Effector memory CD4-positive, alpha-beta T cell (primary cell): ENCODE results near the gene BHLHA15.

ENCODE experiments used
- DNase-seq, 3 donors: peaks; one replicate each; pipeline ENCODE4 v3.0.0-alpha.2; 2020
- H3K27ac ChIP-seq: 2 replicates; pipeline ENCODE4 v1.7.0; 2013; ENCODE audit warnings: mild to moderate bottlenecking, low read length, moderate library complexity; ENCODE audit not compliant: insufficient read depth, poor library complexity, severe bottlenecking
- H3K27me3 ChIP-seq: replicated peaks from 2 replicates; pipeline ENCODE4 v1.7.0; 2013; ENCODE audit warnings: mild to moderate bottlenecking, low read length; ENCODE audit not compliant: insufficient read depth, control insufficient read depth, poor library complexity, severe bottlenecking
- H3K36me3 ChIP-seq: 2 replicates; pipeline ENCODE4 v1.7.0; 2013; ENCODE audit warnings: mild to moderate bottlenecking, low read length, moderate library complexity; ENCODE audit not compliant: control insufficient read depth, insufficient read depth
- H3K4me1 ChIP-seq: 2 replicates; pipeline ENCODE4 v1.7.0; 2013; ENCODE audit warnings: low read length, mild to moderate bottlenecking; ENCODE audit not compliant: control insufficient read depth, insufficient read depth, poor library complexity, severe bottlenecking
- H3K4me3 ChIP-seq: 2 replicates; pipeline ENCODE4 v1.7.0; 2013; ENCODE audit warnings: low read length, low read depth, mild to moderate bottlenecking; ENCODE audit not compliant: insufficient read depth, poor library complexity, severe bottlenecking
- H3K9me3 ChIP-seq: 2 replicates; pipeline ENCODE4 v1.7.0; 2013; ENCODE audit warnings: mild to moderate bottlenecking, low read length, moderate library complexity; ENCODE audit not compliant: control insufficient read depth

The BHLHA15 gene

DNA sequence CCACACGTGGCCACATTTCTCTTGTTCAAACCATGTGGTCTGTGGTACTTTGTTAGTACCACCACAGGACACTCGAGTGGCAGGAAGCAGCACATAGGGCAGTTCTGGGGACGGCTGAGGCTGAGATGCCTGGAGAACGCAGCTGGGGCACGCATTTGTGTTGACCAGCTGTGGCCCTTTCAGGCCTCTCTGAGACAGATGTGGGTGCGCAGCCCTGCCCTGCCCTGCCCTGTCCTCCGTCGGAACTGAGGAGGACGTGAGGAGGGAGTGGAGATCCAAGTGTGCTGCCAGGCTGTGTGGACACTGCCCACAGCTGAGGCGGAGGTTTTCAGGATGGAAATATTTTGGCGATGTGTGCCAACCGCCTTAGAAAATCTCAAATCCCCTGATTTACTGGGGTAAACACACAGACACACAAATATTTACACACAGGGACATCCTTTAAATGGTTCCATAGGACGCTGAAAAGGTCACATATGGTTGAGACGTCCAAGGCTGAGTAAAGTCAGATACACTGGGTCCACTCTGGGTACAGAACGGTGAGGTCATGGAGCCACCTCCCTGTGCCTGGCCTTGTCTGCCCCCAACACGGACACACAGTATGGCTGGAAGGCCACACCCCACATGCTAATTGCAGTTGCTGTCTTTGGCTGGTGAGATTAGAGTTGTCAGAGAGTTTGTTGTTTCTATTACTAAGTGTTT lies 14.8 kb downstream of the BHLHA15 start:
- peaks cover 57% of the 10 kb centered on the region for H3K36me3 ChIP-seq

GRCh38 chr7:98227939-98228338 lies 16.7 kb downstream of the BHLHA15 start:
- no peaks in the 10 kb centered on the region for H3K4me1 ChIP-seq
- DNase-seq, result no peak
- peaks cover 54% of the 10 kb centered on the region for H3K36me3 ChIP-seq
- no peak overlapping the region for H3K27ac ChIP-seq
- H3K4me3 ChIP-seq, result no peak overlapping the region
- H3K9me3 ChIP-seq, result no peaks in the 10 kb centered on the region
- H3K27me3 ChIP-seq, result no peaks in the 10 kb centered on the region

More for the DNA sequence above, 14.8 kb downstream of the BHLHA15 start:
- Histone ChIP-seq H3K27me3 (no peaks in the 10 kb centered on the region), H3K27ac (no peak overlapping the region), H3K4me1 (no peaks in the 10 kb centered on the region), H3K4me3 (no peak overlapping the region), H3K9me3 (no peaks in the 10 kb centered on the region)
- DNase-seq, result no peak

GRCh38 chr7:98228801-98229200 lies 17.6 kb downstream of the BHLHA15 start:
- Histone ChIP-seq H3K36me3 (peaks cover 58% of the 10 kb centered on the region), H3K9me3 (no peaks in the 10 kb centered on the region), H3K27me3 (no peaks in the 10 kb centered on the region), H3K27ac (no peak overlapping the region), H3K4me3 (no peak overlapping the region), H3K4me1 (no peaks in the 10 kb centered on the region)
- DNase-seq, result no peak

DNA sequence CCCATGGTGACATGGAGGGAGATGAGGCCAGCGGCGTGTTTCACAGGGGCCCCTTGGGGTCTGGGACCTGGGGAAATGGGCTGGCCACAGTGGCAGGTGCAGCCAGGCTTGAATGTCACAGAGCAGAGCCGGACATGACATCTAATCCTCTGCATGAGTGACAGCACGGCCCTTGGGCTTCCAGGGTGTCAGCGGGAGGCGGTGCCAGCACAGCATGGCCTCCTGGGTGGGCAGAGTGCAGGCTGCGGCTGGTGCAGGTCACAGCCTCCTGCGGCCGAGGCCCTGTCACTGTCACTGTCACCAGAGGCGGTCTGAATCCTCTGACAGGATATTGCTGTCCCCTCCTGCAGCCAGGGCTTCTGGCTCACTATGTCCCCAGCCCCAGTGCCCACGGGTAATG lies 18.2 kb downstream of the BHLHA15 start:
- Histone ChIP-seq H3K27me3 (no peaks in the 10 kb centered on the region), H3K4me1 (no peaks in the 10 kb centered on the region), H3K9me3 (no peaks in the 10 kb centered on the region), H3K36me3 (peaks cover 58% of the 10 kb centered on the region), H3K27ac (no peak overlapping the region), H3K4me3 (no peak overlapping the region)
- no peak for DNase-seq

- H3K27me3 ChIP-seq, result no peaks in the 10 kb centered on the region
- H3K9me3 ChIP-seq, result no peaks in the 10 kb centered on the region
- no peaks in the 10 kb centered on the region for H3K4me1 ChIP-seq
- peaks cover 53% of the 10 kb centered on the region for H3K36me3 ChIP-seq
- H3K27ac ChIP-seq, result no peak overlapping the region
- no peak overlapping the region for H3K4me3 ChIP-seq
- DNase-seq, result no peak
Measured at GRCh38 chr7:98229991-98230745, 18.9 kb downstream of the BHLHA15 start.

DNA sequence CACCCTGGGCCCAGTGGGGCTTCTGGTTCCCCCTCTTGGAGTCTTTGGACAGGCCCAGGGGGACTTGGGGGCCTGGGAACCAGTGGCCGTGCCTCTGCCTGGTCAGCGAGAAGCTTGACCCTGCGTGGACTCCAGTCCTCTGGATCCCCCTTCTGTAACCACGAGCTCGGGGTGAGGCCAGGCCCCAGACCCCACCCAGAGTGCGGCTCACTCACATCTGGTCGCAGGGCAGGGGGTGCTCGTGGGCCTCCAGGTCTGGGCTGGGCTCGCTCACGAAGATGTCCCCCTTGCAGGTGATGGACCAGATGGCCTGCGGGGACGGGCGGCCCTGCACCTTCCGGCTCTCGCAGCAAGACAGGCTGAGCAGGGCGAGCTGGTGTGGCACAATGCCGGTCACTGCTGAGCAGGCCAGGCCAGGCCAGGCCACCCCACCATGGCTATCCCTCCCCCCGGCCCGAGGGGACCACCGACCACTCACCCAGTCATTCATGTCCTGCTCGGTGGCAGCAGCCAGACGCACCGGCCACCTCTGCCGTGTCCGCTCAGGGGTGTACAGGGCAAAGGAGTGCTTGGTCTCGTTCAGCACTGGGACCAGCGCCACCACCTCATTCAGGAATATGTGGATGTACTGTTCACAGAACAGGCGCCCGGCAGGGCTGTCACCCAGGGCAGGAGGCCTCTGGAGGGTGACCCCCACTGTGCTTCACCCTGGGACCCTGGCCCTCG lies 19.7 kb downstream of the BHLHA15 start:
- Histone ChIP-seq H3K27ac (no peak overlapping the region), H3K9me3 (no peaks in the 10 kb centered on the region), H3K27me3 (no peaks in the 10 kb centered on the region), H3K4me3 (no peak overlapping the region), H3K36me3 (peaks cover 49% of the 10 kb centered on the region), H3K4me1 (no peaks in the 10 kb centered on the region)
- no peak for DNase-seq

- H3K36me3 ChIP-seq, result peaks cover 42% of the 10 kb centered on the region
- DNase-seq, result no peak
Measured at GRCh38 chr7:98231493-98232262, 20.4 kb downstream of the BHLHA15 start.

DNA sequence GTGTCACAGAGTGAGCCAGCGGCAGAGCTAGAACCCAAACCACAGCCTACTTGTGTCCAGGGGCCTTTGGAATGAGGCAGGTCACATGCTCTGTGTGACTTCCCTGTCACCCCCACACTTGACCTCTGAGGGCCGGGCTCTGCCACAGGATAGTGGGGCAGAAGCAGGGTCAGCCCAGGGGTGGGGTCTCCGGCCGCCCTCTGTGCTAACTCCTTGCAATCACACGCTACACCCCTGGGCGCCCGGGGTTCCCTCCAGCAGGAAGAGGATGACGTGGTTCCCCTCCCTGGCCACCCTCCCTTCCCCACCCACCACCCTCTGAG lies 21.0 kb downstream of the BHLHA15 start:
- peaks cover 44% of the 10 kb centered on the region for H3K36me3 ChIP-seq
- no peaks in the 10 kb centered on the region for H3K9me3 ChIP-seq
- no peaks in the 10 kb centered on the region for H3K27me3 ChIP-seq
- DNase-seq, result no peak
- no peak overlapping the region for H3K4me3 ChIP-seq
- no peaks in the 10 kb centered on the region for H3K4me1 ChIP-seq
- no peak overlapping the region for H3K27ac ChIP-seq

More at GRCh38 chr7:98231493-98232262, 20.4 kb downstream of the BHLHA15 start:
- Histone ChIP-seq H3K27me3 (no peaks in the 10 kb centered on the region), H3K27ac (no peak overlapping the region), H3K4me3 (no peak overlapping the region), H3K4me1 (no peaks in the 10 kb centered on the region), H3K9me3 (no peaks in the 10 kb centered on the region)

DNA sequence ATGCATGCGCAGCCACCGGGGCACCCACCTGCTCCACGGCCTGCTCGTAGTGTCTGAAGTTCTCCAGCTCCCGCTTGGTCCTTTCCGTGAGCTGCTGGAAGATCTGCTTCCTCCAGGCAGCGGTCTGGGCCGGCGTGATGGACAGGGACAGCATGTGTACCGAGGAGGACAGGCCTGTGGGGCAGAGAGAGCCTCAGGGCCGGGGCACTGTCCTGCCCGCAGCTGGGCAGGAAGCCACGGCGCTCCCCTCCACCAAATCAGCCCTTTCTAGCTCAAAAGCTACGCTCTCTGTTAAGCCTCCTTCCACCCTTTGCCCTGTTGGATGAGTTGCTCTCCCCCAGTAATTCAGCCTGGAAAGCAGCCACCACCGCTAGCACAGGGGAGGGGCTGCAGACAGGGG lies 21.6 kb downstream of the BHLHA15 start:
- Histone ChIP-seq H3K9me3 (no peaks in the 10 kb centered on the region), H3K27me3 (no peaks in the 10 kb centered on the region), H3K27ac (no peak overlapping the region), H3K4me1 (no peaks in the 10 kb centered on the region), H3K36me3 (peaks cover 47% of the 10 kb centered on the region), H3K4me3 (no peak overlapping the region)
- DNase-seq, result no peak
